Measurements from ENCODE around the gene GKAP1.

DNA sequence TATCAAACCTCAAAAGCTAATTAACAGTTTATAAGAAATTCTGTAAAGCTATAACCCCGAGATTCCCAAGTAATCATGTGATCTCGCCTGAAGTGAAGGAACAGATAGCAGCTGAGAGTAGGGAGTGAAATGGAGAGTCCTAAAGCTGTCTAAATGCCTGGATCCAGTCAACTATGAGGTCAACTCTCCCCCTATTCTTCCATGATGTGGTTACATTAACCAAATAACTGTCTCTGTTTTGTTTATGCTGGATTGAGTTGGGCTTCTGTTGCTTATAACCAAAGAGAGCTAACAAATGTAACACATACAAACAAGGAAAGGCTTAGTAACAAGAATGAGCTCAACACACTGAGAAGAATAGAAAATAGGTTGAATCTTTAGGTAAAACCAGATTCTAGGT, 41.6 kb downstream of the GKAP1 start:
- TF ChIP-seq, protein P1, sequence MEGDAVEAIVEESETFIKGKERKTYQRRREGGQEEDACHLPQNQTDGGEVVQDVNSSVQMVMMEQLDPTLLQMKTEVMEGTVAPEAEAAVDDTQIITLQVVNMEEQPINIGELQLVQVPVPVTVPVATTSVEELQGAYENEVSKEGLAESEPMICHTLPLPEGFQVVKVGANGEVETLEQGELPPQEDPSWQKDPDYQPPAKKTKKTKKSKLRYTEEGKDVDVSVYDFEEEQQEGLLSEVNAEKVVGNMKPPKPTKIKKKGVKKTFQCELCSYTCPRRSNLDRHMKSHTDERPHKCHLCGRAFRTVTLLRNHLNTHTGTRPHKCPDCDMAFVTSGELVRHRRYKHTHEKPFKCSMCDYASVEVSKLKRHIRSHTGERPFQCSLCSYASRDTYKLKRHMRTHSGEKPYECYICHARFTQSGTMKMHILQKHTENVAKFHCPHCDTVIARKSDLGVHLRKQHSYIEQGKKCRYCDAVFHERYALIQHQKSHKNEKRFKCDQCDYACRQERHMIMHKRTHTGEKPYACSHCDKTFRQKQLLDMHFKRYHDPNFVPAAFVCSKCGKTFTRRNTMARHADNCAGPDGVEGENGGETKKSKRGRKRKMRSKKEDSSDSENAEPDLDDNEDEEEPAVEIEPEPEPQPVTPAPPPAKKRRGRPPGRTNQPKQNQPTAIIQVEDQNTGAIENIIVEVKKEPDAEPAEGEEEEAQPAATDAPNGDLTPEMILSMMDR (IDR thresholded peaks at IDR 0.05) = no peak
- no peak for TF ChIP-seq POLR2A (IDR thresholded peaks at IDR 0.05)

Measured in right lobe of liver (tissue), 4 donors.